Stimulated activated CD8-positive, alpha-beta memory T cell treated with anti-CD3 and anti-CD28 coated beads, Interleukin-7, amount 100 ng/mL, for 4 hours (primary cell): ENCODE results near the gene RTP5.
"Not testable (repeated sequence)": the region's sequence is repeated elsewhere in the genome, so short reads cannot be mapped to it uniquely, and the experiment has no call there.

Source experiments
- DNase-seq, 2 donors: peaks; one replicate each; pipeline ENCODE4 v3.0.0-alpha.2; 2020; ENCODE audit warnings: low read depth in 2 of 2

RTP5 gene

DNA sequence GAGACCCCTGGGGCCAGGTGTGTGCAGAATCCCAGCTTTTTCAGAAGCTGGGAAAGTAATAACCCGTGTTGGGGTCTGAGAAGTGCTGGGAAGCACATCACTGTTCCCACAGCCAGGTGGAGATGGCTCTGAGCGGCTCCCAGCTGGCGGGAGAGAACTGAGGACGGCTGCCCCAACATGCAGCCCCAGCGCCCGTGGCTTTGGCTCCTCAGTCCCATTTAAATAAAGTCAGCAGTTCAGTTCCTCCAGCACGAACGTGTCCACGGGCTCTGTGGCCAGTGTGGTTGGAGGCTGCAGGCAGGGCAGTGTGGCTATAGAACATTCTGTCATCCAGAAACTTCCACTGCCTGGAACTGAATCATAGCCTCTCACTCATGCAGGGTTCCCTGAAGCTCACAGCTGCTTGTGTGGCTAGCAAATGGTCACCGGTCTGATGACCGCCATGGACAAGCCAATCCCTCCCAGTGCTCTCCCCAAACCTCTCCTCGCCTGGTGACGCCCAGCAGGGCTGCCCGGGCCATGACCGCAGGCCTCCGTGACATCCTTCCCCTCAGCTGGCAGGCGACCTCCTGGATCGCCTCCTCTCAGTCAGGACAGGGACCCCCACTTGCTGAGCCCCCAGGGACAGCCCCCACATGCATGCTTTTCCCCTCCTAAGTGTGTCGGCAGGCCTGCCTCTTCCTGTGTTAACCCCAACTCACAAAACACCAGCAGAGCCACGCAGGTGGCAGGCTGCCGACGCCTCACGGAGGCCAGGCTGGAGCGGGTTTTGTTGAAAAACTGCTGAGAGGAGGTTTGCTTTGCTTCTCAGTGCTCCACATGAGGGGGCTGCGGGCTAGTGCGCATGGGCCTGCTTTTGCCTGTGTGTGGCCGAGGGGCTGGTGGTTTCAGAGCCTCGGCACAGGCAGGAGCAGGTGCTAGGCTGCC, 1.3 kb downstream of the RTP5 start:
- DNase-seq, result peak; percentile 18 to 40

DNA sequence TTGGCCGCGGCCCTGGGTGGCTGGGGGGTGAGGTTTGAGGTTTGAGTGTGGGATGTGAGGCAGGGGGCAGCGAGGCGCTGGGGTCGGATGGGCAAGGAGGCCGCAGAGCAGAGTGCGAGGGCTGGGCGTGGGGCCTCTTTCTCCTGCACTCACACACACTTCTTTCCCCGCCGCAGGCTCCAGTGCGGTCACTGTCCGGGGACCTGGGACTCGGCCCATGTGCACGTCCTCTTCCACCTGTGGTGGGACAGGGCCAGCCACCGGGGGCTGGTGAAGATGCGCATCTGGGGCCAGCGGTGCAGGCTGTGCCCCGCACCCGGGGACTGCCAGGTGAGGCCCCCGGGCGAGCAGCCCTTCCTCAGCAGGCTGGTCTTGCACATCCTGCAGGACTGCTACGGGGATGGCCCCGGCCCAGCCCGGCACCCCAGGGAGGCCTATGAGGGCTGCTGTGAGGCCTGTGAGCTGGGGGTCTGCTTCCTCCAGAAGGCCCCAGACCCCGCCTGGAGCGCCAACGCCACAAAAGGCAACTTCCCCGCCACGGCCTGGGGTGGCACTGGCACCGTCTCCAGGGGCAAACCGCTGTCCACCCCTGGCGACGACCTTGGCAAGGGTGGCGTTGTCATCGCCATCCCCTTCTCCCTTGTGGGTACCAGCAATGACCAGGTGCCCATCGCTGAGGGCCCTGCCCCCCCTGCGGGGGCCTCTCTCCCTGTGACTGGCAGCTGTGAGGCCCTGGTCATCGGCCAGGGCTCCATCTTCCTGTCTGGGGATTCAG, 2.2 kb downstream of the RTP5 start:
- no peak for DNase-seq

DNA sequence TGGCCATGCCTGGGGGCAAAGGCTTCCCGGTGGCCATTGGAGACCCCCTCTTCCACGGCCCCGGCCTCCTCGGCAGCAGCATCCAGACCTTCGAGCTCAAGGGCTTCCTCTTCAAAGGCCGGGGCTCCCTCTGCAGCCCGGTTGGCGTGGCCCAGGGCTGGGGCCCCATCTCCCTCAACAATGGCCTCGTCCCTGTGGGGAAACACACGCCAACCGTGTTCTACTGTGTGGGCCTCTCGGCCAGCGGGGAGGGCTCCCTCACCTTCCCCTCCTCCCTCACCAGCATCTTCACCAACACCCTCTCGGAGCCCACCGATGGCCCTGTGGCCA, 2.7 kb downstream of the RTP5 start:
- no peak for DNase-seq

DNA sequence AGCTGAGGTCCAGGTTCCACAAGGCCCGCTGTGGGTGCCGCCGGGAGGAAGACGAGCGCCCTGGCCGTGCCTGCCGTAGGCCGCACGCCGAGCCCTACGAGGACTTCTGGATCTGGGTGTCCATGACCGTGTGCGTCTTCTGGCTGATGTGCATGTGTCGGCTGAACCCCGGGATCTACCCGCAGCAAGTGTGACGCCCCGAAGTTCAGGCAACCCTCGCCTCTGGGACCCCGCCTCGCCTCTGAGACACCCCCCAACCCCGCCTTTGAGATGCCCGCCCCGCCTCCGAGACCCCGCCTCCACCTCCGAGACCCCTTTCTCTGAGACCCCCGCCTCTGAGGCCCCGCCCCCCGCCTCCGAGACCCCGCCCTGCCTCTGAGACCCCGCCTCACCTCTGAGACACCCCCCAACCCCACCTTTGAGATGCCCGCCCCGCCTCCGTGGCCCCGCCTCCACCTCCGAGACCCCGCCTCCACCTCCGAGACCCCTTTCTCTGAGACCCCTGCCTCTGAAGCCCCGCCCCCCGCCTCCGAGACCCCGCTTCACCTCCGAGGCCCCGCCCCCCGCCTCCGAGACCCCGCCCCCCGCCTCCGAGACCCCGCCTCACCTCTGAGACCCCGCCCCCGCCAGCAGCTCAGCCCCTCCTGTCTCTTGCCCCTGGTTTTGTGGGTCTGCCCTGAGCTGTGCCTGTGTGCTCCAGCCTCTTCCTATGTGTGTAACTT, 3.7 kb downstream of the RTP5 start:
- no peak for DNase-seq

DNA sequence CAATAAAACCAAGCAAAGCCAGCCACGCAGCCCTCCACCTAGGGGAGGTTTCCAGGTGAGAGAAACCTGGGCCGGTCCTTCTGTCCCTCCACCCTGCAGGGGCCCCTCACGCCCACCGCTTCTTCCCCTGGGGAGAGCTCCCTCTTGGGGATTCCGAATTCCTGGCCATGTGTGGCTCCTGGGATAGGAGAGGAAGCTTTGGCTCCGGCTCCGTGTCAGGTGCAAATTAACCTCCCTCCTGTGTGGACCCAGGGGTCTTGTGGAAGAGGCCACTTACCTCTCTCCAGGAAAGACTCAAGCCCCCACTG, 4.2 kb downstream of the RTP5 start:
- no peak for DNase-seq

DNA sequence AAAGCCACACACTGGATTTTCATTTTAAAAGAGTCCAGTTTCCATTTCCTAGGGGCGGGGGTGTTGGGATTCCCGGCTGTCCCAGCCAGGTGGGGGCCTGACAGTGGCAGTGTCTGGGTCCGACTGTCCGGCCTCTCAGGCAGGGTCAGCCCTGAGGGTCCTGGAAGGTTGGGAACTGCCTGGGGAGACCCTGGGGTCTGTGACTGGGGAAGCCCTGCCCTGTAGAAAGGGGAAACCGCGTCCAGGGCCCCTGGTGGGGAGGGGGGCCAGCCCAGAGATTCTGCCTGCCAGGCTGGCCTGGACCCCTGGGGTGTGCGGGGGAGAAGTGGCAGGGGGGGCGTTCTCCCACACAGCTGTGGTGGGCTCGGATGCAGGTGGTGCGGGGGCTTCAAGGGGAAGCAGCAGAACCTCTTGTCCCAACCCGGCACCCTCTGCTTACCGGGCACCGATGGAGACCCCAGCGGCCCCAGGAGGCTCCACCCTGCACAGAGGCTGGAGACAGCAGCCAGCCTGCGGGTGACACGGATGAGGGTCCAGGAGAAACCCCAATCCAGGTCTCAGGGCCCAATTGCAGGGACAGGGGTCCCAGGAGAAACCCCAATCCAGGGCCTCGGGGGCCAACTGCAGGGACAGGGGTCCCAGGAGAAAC, 4.9 kb downstream of the RTP5 start:
- DNase-seq, result no peak

DNA sequence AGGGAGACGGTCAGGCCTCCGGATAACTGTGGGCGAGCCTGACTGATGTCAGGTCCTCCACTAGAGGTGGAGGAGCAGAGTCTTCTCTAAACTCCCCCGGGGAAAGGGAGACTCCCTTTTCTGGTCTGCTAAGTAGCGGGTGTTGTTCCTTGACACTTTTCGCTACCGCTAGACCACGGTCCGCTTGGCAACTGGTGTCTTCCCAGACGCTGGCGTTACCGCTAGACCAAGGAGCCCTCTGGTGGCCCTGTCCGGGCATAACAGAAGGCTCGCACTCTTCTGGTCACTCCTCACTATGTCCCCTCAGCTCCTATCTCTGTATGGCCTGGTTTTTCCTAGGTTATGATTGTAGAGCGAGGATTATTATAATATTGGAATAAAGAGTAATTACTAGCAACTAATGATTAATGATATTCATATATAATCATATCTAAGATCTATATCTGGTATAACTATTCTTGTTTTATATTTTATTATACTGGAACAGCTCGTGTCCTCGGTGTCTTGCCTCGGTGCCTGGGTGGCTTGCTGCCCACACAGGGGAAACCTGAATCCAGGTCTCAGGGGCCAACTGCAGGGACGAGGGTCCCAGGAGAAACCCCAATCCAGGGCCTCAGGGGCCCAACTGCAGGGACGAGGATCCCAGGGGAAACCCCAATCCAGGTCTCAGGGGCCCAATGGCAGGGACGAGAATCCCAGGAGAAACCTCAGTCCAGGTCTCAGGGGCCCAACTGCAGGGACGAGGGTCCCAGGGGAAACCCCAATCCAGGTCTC, 6.4 kb downstream of the RTP5 start:
- not testable (repeated sequence) for DNase-seq

DNA sequence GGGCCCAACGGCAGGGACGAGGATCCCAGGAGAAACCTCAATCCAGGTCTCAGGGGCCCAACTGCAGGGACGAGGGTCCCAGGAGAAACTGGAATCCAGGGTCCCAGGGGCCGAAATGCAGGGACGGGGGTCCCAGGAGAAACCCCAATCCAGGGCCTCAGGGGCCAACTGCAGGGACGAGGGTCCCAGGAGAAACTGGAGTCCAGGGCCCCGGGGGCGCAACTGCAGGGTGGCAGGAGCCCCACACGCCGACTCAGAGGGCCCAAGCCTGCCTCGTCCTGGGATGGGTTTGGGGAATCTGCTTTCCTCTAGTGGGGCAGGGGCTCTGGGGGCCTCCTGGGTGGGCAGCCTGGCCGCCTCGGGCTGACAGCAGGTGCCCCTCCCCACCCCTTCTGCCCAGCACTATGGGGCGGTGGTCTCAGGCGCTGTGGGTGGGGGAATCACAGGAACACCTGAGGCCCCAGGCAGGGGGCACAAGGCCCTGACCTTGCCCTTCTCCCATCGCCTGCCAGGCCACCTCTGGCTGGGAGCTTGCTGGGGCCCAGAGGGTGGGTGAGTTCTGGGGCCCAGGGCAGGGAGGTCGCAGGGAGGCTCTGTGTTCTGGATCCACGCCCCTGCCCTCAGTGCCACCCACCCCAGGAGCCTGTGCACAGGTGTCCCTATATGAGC, 7.1 kb downstream of the RTP5 start:
- DNase-seq, result no peak

DNA sequence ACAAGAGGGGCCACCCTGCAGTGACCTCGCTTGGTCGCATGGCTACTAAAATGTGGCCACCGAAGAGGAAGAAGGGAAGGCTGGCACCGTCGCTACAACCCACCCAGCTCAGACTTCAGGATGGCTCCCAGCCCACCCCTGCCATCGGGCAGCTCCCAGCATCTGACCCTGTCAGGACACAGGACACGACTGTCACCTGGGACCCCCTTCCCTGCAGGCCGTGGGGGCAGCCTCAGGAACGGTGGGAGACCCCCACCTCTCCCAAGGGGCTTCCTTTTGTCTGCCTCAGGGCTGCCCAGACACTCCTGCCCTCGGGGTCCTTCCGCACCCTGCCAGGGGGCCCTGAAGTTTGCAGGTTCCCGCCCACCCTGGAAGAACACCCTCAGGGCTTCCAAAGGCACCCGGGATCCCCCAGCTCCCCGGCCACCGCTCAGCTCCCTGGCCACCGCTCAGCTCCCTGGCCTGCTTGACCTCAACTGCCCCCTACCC, 7.7 kb downstream of the RTP5 start:
- DNase-seq, result no peak

DNA sequence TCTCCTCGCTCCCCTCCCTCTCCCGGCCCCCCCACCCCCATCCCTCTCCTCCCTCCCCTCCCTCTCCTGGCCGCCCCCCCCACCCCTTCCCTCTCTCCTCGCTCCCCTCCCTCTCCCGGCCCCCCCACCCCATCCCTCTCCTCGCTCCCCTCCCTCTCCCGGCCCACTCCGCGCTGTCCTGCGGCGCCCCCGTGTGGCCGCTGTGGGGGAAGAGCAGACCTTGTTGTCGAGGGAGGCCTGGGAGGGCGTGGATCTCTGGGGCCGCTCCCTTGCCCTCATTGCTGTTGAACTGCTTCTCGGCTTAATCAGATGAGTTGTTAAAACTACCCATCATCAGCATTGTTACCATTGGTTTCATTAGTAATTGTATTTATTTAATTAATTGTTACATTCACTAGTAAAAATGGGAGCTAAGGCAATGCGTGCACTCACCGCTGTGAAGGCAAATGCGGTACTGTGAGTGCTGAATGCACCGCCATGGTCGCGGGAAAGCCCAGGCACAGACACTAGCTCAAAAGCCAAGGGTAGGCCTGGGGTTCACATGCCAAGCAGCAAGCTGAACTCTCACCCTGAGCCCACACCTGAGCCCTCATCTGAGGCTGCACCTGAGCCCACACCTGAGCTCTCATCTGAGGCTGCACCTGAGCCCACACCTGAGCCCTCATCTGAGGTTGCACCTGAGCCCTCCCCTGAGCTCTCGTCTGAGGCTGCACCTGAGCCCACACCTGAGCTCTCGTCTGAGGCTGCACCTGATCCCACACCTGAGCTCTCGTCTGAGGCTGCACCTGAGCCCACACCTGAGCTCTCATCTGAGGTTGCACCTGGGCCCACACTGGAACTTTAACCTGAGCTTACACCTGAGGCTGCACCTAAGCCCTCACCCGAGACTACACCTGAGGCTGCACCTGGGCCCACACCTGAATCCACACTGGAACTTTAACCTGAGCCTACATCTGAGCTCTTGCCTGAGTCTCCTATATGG, 8.8 kb downstream of the RTP5 start:
- DNase-seq, result peak; percentile 41 to 61

DNA sequence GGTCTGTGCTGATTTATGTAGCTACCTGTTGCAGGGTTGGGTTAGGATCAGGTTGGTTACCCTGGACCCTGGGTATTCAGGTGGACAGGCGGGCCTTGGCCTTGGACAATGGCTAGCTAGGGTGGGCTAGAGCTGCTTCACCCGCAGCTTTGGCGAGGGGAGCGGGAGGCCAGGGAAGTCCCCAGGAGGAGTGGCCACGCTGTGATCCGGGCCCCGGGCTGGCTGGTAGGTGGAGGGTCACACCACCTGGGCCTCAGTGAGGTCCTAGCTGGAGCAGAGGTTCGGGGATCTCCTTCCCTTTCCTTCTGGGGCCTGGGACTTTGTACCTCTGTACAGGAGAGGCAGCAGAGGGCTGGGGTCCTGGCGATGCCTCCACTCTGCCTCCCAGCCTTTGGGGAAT, 9.8 kb downstream of the RTP5 start:
- no peak for DNase-seq

DNA sequence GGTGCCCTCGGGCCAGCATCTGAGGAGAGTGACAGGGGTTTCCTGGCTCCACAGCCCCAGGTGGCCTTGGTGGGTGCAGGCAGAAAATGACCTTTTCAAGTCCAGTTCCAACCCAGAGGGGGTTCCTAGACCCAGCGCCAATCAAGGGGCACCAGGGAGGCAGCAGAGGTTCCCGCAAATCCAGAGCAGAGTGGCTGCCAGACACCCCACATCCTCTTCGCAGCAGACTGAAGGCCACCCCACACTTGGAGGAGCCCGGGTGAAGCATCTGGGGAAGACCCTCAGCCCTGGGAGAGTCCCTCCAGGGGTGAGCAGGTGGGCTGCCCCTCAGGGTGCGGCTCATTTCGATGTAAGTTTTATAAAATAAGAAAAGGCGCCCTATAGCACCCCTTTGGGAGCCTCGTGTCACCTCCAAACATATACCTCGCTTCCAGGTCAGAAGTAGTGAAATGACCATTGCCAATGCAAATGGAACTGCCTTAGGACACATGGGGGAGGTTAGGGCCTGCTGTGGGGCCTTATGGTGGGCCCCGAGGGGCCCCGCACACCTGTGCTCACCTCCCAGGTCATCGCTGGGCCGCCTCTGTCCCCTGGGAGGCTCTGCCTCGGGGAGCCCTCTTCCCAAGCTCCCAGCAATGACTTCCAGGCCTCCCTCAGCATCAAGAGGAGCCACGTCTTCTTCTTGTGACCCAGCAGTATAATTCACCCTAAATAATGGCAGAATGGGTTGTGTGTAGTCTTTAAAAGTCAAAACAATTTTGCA, 11.0 kb downstream of the RTP5 start:
- no peak for DNase-seq

DNA sequence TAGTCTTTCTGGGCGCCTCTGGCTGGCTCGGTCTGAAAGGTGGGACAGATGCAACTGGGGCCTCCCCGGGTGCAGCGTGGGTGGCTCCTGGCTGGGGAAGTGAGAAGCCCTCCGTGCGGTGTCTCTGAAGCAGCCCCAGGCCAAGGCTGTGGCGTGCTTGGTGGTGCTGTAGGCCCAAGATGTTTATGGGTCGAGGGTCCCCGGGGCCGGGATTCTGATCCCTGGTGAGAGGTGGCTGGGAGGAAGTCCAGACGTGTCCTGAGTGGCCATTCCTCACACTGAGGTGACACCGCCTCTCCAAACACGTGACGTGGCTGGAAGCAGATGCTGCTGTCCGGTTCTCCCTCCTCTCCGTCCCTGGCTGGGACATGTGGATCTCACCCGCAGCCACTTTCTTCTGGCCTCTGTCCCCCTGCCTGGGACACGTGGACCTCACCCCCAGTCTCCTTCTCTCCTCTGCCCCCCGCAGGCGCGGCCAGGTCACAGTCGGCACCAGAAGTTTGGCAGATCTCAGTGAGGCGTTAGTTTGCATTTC, 12.6 kb downstream of the RTP5 start:
- peak; percentile 59 to 76 for DNase-seq

DNA sequence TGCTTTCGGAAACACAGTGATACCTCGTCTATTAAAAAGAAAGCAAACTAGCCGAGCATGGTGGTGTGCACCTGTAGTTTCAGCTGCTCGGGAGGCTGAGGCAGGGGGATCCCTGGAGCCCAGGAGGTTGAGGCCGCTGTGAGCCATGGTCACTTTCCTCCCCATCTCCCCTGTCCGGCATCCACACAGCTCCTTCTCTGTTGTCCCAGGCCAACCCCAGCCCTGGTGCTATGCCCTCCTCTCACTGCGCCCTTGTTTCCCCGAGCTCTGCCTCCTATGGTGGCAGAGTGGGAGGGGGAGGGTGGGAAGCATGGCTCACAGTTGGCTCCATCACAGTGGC, 15.4 kb downstream of the RTP5 start:
- DNase-seq, result no peak

DNA sequence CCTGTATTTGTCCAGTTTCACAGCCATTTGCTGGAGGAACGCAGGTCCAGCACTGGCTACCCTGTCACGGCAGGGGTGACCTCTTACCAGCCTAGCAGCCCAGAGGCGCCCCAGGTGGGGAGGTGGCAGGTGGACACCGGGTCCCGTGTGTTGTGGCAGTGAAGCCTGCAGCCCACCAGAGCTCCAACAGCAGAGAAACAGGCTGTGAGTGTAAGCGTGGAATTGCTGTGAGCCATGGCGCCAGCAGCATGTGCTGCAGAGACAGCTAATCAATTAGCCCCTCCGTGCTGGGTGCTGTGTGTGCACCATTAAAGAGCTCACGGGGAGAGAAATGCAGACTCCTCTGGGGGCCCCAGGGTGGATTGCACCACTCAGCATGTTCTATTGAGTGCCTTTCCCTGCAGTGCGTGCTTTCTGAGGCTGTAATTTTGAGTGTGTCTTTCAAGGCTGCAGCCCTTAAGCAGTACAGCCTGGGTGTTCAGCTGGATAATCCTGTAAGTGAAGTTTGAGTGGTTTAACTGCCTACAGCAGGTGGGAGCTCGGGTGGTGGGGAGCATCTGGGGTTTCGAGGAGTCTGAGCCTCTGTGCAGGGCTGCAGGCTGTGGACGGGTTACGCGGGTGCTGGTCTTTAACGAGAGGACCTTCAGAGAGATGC, 15.9 kb downstream of the RTP5 start:
- no peak for DNase-seq

DNA sequence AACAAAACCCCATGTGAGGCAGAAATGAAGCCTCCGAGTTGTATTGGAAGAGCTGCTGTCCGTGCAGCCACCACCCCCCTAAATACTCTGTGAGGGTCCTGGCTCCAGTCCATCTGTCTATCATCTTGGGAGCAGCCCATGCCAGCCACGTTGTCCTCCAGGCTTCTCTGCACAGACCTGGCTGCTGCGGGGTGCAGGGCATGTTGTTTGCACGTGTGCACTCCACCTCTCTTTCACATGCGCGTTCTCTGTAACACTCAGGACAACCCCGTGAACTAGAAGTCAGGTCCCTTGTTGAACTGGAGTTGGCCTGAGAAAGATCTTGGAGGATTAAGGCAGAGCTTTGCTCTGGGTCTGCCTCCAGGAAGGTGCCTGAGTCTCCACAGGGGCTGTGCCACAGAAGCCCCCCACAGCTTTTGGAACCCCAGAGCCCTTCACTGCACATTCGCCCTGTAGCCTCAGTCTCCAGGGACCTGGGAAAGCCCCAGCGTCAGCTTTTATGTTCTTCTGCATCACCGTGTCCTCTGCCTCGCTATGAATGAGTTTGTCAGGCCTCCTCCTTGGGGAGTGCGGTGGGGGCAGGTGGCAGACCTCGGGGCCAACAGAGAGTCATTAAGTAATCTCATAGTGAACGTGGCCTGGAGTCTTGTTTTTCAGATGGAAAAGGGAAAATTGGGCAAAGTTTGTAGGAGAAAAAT, 16.6 kb downstream of the RTP5 start:
- no peak for DNase-seq

DNA sequence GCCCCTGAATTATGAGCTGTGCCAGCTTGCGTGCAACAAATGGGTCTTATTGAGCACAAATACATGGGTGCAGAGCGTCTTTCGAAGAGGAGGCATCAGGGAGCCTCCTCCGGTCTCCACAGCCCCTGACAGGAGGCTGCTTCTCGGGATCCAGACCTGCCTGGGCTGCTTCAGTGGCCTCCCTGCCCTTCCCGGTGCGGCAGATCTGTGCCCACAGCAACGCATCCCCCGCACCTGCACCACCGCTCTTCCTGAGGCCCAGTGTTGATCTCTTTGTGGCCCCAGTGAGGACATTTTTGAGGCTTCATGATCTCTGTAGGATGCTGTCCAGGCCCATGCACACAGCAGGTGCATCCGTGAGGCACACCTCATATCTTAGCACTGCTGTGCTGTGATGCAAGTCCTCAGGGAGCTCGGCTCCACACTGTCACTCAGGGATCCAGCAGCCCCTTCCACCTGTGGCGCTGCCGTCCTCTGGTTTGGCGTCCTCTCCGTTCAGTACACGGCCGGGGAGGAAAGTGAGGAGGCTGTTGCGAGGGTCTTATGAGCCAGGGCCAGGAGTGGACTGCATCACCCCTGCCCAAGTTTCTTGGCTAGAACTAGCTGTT, 17.4 kb downstream of the RTP5 start:
- DNase-seq, result no peak
